Type B pancreatic cell (in vitro differentiated cells): ENCODE results near the gene AMH. TPM values are rescaled to one million over a fixed set of nuclear protein-coding genes. Genes with fewer than 3 reads are reported as not detected.

ENCODE experiments used
- DNase-seq: peaks from one replicate; pipeline ENCODE4 v3.0.0; 2021; ENCODE audit warnings: mixed read lengths; ENCODE audit not compliant: unreplicated experiment; ENCODE audit errors: extremely low spot score
- H3K27ac Mint-ChIP-seq: 2 replicates; pipeline ENCODE4 v1.8.0; 2021; ENCODE audit warnings: mild to moderate bottlenecking, mixed read lengths
- H3K27me3 Mint-ChIP-seq: 2 replicates; pipeline ENCODE4 v1.8.0; 2021; ENCODE audit warnings: mixed read lengths
- H3K36me3 Mint-ChIP-seq: 2 replicates; pipeline ENCODE4 v1.8.0; 2021; ENCODE audit warnings: mixed read lengths
- H3K4me1 Mint-ChIP-seq: one replicate; pipeline ENCODE4 v1.8.0; 2021; ENCODE audit warnings: mixed read lengths; ENCODE audit not compliant: unreplicated experiment
- H3K4me3 Mint-ChIP-seq: 2 replicates; pipeline ENCODE4 v1.8.0; 2021; ENCODE audit warnings: mild to moderate bottlenecking, mixed read lengths
- H3K9me3 Mint-ChIP-seq: 2 replicates; pipeline ENCODE4 v1.8.0; 2021; ENCODE audit warnings: mixed read lengths
- CTCF ChIP-seq: fragments of 200-600 bp; sonication (generic); conservative IDR thresholded peaks from 2 replicates; pipeline ENCODE4 v1.5.0; 2021; ENCODE audit warnings: antibody characterized with exemption, mild to moderate bottlenecking
- microRNA-seq: library from miRNA; unstranded; fragments of <30 nt; microRNA quantifications from one replicate; pipeline ENCODE4, GENCODE V29; 2020
- total RNA-seq: library from RNA; stranded (reverse); gene quantifications from 2 replicates; pipeline ENCODE4 v1.2.1, GENCODE V29; 2021; ENCODE audit warnings: low replicate concordance

The AMH gene
- total RNA-seq, 1 donor from 2014 or later, result 49.5 TPM

DNA sequence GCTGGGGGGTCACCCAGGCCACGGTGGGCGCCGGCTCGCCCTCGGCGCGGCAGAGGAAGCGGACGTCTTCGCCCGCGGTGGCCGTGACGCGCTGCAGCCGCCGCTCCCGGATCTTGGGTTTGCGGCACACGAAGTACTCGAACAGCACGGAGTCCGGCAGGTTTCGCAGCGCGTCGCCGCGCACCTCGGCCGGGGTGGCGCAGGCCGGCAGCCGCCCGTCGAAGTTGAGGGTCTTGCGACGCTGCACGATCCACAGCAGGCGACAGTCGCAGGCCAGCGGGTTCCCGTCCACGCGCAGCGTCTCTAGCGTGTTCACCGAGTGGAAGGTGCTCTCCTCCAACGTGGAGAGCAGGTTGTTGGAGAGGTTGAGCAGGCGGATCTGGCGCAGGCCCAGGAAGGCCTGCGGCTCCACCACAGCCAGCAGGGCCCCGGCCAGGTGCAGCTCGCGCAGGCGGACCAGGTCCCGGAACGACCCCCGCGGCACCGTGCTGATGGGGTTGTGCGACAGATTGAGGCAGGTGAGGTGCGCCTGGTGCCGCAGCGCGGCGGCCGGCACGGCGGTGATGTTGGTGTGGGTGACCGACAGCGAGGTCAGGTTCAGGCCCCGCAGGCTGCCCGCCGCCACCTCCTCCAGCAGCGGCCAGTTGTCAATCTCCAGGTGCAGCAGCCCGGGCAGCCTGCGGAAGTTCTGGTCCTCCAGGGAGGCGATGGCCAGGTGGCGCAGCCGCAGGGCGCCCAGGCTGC lies 41.5 kb downstream of the AMH start:
- Mint-ChIP-seq H3K36me3 (no peaks in the 10 kb centered on the region), H3K27me3 (peaks cover 85% of the 10 kb centered on the region), H3K4me3 (peak overlapping the region; percentile 22)

GRCh38 chr19:2291185-2291751 lies 42.1 kb downstream of the AMH start:
- DNase-seq, result no peak
- TF ChIP-seq CTCF, result peak; percentile 60
- H3K27ac Mint-ChIP-seq, result no peak overlapping the region
- H3K4me1 Mint-ChIP-seq, result peaks cover 10% of the 10 kb centered on the region
- no peaks in the 10 kb centered on the region for H3K9me3 Mint-ChIP-seq
- H3K36me3 Mint-ChIP-seq, result no peaks in the 10 kb centered on the region
- no peak overlapping the region for H3K4me3 Mint-ChIP-seq
- H3K27me3 Mint-ChIP-seq, result peaks cover 86% of the 10 kb centered on the region

More for the DNA sequence above, 41.5 kb downstream of the AMH start:
- Mint-ChIP-seq H3K4me1 (peaks cover 10% of the 10 kb centered on the region), H3K27ac (no peak overlapping the region), H3K9me3 (no peaks in the 10 kb centered on the region)
- no peak for DNase-seq
- no peak for TF ChIP-seq CTCF

DNA sequence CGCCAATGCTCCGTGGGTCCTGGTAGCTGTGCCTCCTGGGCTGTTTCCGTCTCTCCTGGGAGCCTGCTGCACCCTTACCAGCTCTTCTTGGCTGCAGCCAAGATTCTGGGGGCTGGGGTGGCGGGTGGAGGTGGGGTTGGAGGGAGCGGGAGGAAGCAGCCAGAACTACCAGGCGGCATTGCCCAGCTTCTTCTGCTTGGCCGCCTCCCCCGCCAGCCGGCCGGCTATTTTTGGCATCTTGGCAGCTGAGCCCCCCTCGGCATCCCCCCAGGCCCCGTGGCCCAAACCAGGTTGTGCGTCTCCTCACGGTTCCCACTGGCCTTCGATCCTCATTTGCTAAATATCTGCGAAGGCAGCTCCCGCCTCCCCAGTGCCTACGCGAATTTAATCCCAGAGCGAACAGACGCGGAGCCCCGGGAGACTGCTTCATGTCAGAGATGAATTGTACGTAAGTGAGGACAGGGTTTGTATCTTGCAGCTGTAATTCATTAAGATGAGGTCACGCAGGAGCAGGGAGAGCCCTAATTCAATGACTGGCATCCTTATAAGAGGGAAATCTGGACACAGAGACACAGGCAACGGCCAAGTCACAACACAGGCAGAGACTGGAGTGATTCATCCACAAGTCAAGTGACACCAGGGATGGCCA lies 45.7 kb downstream of the AMH start:
- H3K4me1 Mint-ChIP-seq, result peaks cover 10% of the 10 kb centered on the region
- no peak for TF ChIP-seq CTCF
- H3K4me3 Mint-ChIP-seq, result peak overlapping the region; percentile 35
- no peaks in the 10 kb centered on the region for H3K9me3 Mint-ChIP-seq
- DNase-seq, result no peak
- H3K27me3 Mint-ChIP-seq, result peaks cover 54% of the 10 kb centered on the region
- H3K36me3 Mint-ChIP-seq, result no peaks in the 10 kb centered on the region
- no peak overlapping the region for H3K27ac Mint-ChIP-seq

DNA sequence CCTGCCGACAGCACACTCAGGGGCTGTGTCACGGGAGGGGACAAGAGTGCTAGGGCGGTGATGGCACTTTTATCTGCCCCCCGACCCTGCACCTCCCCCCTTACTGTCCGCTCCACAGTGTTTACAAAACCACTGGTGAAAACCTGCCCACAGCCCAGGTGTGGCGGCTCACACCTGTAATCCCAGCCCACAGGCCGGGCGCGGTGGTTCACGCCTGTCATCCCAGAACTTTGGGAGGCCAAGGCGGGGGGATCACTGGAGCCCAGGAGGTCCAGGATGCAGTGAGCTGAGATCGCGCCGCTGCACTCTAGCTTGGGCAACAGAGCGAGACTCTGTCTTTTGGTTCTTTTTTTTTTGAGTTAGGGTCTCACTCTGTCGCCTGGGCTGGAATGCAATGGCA lies 47.0 kb downstream of the AMH start:
- Mint-ChIP-seq H3K9me3 (no peaks in the 10 kb centered on the region), H3K4me1 (peaks cover 10% of the 10 kb centered on the region), H3K36me3 (no peaks in the 10 kb centered on the region), H3K27ac (no peak overlapping the region), H3K27me3 (peaks cover 44% of the 10 kb centered on the region), H3K4me3 (no peak overlapping the region)
- DNase-seq, result no peak
- TF ChIP-seq CTCF, result no peak

DNA sequence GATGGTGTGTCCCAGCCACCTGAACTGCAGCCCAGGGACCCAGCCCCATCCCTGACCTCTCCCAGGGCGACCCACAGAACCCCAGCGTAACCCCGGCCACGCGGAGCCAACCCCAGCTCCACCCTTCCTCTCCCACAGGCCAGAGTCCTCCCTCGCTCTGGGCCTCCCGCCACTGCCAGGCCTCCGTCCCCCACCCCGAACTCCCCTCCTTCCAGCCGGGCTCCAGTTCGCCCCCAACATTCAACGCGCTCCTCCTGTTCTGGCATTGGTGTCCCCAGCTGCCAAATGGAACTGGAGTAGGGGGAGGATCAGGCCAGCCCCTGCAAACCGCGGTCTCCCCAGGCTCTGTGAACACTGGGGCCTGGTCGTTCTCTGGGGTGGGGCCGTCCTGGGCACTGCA lies 51.4 kb downstream of the AMH start:
- Mint-ChIP-seq H3K4me3 (no peak overlapping the region), H3K36me3 (no peaks in the 10 kb centered on the region), H3K27ac (no peak overlapping the region), H3K27me3 (peaks cover 24% of the 10 kb centered on the region), H3K4me1 (peaks cover 4% of the 10 kb centered on the region), H3K9me3 (no peaks in the 10 kb centered on the region)
- no peak for DNase-seq
- TF ChIP-seq CTCF, result no peak

Small RNAs within 50 kb of the gene (microRNA-seq; reads per million reads assigned to microRNA genes)
- gene MIR1227, result 4.1 reads per million, percentile 15 among the genes with 10 or more reads in this experiment
- not detected for gene MIR4321

Other genes starting within 250 kb of the AMH start
- 72.5 and 118 TPM in 2 replicates for gene BTBD2, start 233.6 kb upstream of the AMH start, total RNA-seq
- 118 and 120 TPM in 2 replicates for gene MKNK2, start 198.1 kb upstream of the AMH start, total RNA-seq
- 34.6 and 37.8 TPM in 2 replicates for gene MOB3A, start 153.0 kb upstream of the AMH start, total RNA-seq
- gene IZUMO4, start 152.4 kb upstream of the AMH start, total RNA-seq, result 4.9 and 7.4 TPM in 2 replicates
- gene AP3D1, start 97.8 kb upstream of the AMH start, total RNA-seq, result 127 and 139 TPM in 2 replicates
- gene DOT1L, start 85.4 kb upstream of the AMH start, total RNA-seq, result 68.8 and 76.3 TPM in 2 replicates
- 107 and 131 TPM in 2 replicates for gene PLEKHJ1, start 13.0 kb upstream of the AMH start, total RNA-seq
- 95.5 and 129 TPM in 2 replicates for gene SF3A2, start 12.5 kb upstream of the AMH start, total RNA-seq
- gene JSRP1, start 7.1 kb downstream of the AMH start, total RNA-seq, result 0.72 TPM in 1 of 2 replicates, not detected in the other
- 0.10 TPM in 1 of 2 replicates, not detected in the other for gene PEAK3, start 32.9 kb downstream of the AMH start, total RNA-seq
- gene LINGO3, start 58.8 kb downstream of the AMH start, total RNA-seq, result not detected in 2 replicates
- 125 and 134 TPM in 2 replicates for gene LSM7, start 79.3 kb downstream of the AMH start, total RNA-seq
- 131 and 149 TPM in 2 replicates for gene SPPL2B, start 79.4 kb downstream of the AMH start, total RNA-seq
- 0.41 TPM in 1 of 2 replicates, not detected in the other for gene TMPRSS9, start 110.9 kb downstream of the AMH start, total RNA-seq
- 132 and 139 TPM in 2 replicates for gene TIMM13, start 178.3 kb downstream of the AMH start, total RNA-seq
- gene LMNB2, start 207.6 kb downstream of the AMH start, total RNA-seq, result 63.6 and 116 TPM in 2 replicates
- 31.1 and 67.3 TPM in 2 replicates for gene GADD45B, start 226.8 kb downstream of the AMH start, total RNA-seq